GM04504 (cell line): ENCODE results near the gene HDGFL2.

Source experiments
- DNase-seq: peaks from one replicate; pipeline ENCODE4 v3.0.0-alpha.2; 2012; ENCODE audit warnings: low read depth

HDGFL2 gene

DNA sequence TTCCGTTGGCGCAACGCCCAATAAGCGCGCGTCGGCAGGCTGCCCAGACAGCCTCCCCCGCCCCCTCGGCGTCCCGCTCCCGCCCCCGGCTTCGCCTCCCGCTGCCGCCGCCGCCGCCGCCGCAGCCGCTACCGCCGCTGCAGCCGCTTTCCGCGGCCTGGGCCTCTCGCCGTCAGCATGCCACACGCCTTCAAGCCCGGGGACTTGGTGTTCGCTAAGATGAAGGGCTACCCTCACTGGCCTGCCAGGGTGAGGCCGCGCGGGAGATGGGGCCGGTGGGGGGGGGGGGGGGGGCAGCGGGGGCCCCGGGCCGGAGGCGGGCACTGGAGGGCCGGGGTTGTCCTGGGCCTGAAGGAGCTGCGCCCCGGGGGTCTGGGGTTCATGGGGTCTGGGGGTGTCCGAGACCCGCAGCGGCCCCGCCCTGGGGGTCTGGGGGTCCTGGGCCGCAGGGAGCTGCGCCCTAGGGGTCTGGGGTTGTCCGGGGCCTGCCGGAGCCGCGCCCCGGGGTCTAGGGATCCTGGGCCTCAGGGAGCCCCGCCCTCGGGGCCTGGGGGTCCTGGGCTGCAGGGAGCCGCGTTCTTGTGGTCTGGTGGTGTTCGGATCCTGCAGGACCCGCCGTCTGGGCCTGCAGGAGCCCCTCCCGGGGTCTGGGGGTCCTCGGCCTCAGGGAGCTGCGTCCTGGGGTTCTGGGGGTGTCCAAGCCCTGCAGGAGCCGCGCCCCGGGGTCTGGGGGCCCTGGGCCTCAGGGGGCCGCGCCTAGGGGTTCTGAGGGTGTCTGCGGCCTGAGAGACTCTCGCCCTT is at the start of gene HDGFL2:
Gene HDGFL2, plus strand, starts transcription at position 124 of the 801 bp plus-strand sequence. Its CDS starts 54 bp downstream, at position 178.
- DNase-seq, result no peak

DNA sequence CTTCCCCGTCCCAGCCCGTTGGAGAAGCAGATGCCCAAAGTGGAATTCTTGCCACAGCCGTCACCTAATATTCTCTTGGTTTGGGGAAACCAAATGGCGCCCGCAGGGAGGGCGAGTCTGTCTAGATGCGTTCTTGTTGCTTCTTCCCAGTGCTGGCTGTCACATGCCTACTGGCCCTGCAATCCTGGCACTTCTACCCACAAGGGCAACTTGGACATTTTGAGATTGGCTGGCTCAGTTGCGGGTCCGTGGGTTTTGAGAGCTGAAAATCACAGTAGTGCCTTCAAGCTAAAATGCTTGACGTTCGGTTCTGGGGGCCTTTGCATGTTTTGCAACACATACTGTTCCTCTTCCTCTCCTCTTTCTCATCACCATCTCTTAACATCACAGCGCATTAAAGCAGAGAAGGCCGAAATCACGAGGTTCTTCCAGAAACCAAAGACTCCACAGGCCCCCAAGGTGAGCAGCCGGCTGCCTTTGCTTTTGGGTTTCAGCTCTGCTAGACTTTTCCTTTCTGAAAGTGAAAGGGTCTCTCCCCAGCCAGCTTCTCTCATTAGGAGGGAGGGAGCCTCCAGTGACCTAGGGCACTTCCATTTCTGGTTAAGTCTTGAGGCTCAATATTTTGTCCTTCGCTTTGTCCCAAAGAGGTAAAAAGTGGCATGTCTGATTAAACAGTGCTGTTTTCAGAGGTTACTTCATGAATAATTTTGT is 48.5 kb upstream of the HDGFL2 start:
- DNase-seq, result no peak

- peak; percentile 71 for DNase-seq
Measured at GRCh38 chr19:4425537-4425936, 46.6 kb upstream of the HDGFL2 start.

DNA sequence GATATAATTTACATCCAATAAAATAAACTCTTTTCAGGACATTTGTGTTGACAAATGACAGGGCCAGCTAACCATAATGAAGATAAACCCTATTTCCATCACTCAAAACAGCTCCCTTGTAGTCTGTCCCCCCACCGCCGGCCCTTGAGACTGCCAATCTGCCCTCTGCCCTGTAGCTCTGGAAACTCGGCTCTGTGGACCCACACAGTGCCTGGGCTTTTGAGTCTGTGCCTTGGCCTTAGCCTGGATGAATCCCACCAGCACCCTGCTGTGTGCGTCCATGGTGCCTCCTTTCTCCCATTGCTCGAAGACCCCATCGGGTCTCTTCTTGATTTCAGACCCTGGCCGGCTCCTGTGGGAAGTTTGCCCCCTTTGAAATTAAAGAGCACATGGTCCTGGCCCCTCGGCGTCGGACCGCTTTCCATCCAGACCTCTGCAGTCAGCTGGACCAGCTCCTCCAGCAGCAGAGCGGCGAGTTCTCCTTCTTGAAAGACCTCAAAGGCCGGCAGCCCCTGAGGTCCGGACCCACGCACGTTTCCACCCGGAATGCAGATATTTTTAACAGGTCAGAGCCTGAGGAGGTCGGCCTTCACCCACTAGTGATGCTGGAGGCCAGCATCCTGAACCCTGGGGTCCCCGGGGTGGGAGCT is 43.6 kb upstream of the HDGFL2 start:
- no peak for DNase-seq

GRCh38 chr19:4429256-4429655 is 42.8 kb upstream of the HDGFL2 start:
- DNase-seq, result no peak

DNA sequence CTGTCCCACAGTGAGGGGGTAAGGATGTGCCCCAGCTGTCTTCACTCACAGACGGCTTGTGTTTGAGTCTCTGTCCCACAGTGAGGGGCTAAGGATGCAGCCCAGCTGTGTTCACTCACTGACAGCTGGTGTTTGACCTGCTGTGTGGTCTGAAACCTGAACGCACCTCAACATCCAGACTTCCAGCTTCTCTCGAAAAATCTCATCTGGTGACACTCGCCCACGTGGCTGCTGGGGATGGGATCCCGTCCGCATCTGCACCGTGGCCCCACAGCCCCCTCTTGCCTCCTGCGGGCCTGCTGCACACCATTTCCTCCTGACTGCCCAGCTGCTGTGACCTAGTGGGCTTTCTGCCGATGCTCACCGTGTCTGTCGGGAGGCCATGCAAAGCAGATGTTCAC is 42.3 kb upstream of the HDGFL2 start:
- no peak for DNase-seq

DNA sequence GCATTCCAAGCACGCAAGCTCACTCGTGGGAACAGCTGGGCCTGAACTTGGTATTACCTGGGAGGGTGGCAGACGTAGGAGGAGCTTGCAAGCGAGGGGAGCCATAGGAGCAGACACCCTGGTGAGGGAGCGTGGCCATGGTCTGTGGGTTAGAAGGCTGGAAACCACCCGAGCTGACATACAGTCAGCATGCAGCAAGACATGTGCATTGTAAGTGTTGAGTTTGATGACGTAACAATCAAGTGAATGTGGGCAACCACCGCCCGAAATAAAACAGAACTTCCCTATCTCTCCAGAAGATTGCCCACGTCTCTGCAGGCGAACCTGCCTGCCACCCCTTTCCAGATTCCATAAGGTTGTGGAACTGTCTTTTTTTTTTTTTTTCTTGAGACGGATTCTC is 41.3 kb upstream of the HDGFL2 start:
- no peak for DNase-seq

GRCh38 chr19:4431296-4431695 is 40.8 kb upstream of the HDGFL2 start:
- DNase-seq, result no peak

DNA sequence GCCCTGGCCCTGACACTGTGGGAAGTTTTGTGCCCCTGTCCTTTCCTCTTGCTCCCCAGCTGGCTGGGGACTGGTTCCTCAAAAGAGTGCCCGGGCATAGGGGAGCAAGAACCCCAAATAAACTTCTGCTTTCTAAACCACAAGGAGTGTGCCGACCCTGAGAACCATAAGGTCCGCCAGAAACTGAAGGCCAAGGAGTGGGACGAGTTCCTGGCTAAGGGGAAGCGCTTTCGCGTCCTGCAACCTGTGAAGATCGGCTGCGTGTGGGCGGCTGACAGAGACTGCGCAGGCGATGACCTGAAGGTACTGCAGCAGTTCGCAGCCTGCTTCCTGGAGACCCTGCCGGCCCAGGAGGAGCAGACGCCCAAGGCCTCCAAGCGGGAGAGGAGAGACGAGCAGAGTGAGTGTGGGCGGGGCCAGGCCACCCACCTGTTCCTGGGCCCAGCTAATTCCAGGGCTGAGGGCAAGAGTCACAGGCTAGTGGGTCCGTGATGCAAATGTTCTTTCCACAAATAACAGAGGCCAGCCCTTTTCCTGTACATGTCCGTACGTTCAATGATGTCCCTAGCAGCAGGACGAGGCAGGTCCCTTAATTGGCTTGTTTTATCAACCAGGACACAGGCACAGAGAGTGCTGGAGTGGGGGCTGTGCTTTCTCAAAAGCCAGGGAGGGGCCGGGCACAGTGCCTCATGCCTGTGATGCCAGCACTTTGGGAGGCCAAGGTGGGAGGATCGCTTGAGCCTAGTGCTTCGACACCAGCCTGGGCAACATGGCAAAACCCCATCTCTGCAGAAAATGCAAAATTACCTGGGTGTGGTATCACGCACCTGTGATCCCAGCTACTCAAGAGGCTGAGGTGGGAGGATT is 40.1 kb upstream of the HDGFL2 start:
- DNase-seq, result no peak

DNA sequence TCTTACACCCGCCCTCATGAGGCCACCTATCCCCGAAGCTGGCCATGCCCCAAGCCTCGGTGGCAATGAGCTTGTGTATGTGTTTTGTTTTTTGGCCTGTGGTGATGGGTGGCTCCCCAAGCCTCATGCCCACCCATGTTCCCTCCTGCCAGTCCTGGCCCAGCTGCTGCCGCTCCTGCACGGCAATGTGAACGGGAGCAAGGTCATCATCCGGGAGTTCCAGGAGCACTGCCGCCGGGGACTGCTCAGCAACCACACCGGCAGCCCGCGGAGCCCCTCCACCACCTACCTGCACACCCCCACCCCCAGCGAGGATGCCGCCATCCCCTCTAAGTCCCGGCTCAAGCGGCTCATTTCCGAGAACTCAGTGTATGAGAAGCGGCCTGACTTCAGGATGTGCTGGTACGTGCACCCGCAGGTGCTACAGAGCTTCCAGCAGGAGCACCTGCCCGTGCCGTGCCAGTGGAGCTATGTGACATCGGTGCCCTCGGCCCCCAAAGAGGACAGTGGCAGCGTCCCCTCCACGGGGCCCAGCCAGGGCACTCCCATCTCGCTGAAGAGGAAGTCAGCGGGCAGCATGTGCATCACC is 39.1 kb upstream of the HDGFL2 start:
- no peak for DNase-seq

GRCh38 chr19:4434391-4434790 is 37.7 kb upstream of the HDGFL2 start:
- DNase-seq, result no peak

DNA sequence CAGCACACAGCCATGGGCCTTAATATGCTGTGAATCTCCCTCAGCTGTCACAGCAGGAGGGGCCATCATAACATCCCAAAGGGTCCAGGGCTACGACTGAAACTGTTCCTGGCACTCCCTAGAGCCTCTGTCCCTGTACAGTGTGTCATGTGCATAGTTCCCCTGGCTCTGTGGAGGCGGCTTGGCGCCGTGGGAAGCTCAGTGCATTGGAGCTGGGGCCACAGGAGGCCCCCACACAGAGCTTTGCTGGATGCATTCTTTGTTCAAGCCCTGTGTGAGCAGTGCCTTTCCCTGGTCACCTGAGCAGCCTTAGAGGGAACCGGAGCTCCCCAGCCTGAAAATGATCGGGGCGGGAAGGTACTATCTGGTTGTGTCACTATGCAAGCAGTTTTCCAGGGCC is 35.9 kb upstream of the HDGFL2 start:
- DNase-seq, result no peak

- no peak for DNase-seq
Measured at GRCh38 chr19:4437103-4437502, 35.0 kb upstream of the HDGFL2 start.

DNA sequence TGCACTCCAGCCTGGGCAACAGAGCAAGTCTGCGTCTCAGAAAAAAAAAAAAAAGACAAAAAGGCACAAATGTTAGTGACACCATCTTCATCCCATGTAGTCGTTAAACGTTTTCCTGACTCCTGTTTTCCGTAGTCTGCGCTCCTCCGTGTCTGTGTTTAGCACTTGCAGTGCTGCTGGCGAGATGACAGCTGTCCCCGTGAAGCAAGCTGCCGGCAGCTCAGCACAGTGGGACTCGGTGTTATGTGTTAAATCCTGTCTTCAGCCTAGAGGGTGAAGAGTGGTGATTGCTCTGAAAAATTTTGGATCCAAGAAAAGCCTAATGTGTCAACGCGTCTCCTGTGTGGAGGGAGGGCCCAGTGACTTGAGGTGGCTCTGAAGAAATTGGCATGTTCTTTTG is 32.9 kb upstream of the HDGFL2 start:
- no peak for DNase-seq

GRCh38 chr19:4441994-4442818 is 29.9 kb upstream of the HDGFL2 start:
- DNase-seq, result no peak

DNA sequence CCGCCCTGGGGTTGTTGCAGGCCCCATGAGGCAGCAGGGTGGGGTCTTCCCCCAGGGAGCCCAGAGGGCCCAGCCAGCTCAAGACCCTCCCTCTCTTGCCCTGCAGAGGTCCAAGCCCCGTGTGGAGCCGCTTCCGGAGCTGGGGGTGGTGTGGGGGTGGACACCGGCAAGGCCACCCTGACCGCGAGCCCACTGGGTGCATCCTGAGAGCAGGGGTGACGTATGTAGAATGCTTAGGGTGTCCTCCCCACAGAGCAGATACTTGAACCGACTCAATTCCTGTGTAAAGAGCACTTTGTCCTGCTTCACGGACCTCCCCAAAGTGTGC is 29.3 kb upstream of the HDGFL2 start:
- no peak for DNase-seq

- DNase-seq, result no peak
Measured at GRCh38 chr19:4443188-4443587, 28.9 kb upstream of the HDGFL2 start.

GRCh38 chr19:4443966-4444764 is 27.9 kb upstream of the HDGFL2 start:
- DNase-seq, result no peak

DNA sequence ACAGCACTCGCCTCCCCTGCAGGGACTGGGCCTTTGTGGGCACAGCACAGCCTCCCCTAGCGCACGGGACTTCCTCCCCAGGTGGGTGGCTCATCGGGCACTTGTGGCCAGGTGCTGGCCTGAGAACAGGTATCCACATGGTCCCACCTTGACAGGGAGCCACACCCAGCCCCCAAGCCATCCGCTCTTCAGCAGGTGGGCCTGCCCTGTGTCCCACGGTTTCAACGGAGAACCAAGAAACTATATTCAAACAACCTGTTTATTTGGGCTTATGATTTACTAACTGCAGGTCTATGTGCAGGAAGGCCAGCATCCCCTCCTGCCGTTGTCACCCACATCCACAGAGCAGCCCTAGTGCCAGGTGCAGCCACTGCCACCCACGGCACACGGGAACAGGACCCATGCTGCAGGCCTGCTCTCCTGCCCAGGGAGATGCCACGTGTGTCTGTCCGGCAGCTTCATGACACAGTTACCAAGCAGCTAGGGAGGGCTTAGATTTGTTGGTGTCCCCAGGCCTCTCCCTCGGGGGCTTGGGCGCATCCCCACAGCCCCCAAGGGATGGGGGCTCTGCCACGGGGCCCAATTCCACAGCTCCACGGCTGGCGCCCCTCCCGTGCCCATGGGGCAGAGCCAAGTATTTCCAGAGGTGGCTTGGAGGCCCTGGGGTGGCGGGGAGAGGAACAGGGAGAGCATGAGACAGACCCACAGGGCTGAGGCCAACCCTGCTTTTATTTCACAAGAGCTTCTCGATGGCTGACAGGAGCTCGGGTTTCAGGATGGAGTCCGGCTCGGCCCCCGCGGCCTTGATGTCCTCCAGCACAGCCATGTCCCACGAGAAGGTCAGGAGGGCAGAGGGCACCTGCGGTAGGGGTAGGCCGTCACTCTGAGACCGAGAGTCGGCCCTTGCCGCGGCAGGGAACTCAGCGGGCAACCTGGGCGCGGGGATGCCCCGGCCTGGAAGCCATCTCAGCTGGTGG is 27.0 kb upstream of the HDGFL2 start:
- no peak for DNase-seq
